HEK293 (cell line): Measurements from ENCODE around the gene PIGB.

Experiments
- CTCF ChIA-PET: fragments of 350-600 bp; formaldehyde crosslinking; extraction: SDS; loops from one replicate; lab custom pipeline; 2021; ENCODE audit warnings: antibody characterized with exemption; lab: Yijun Ruan, JAX
- POLR2A ChIA-PET: fragments of 300-600 bp; formaldehyde crosslinking; extraction: SDS; loops from one replicate; lab custom pipeline; 2020; ENCODE audit warnings: antibody characterized with exemption, inconsistent platforms; lab: Yijun Ruan, JAX
- H3K27ac ChIP-seq: fragments of 200-500 bp; sonication (Bioruptor generic); 2 replicates; pipeline ENCODE4 v1.5.1; 2014; ENCODE audit warnings: low read depth, low read length, control low read depth, inconsistent platforms; ENCODE audit errors: extremely low read depth
- H3K36me3 ChIP-seq, 2 experiments: fragments of 200-500 bp in 1 of 2; sonication (Bioruptor generic) in 1 of 2; 1 replicate in 1 of 2; 2 replicates in 1 of 2; pipeline ENCODE4 v1.5.1; 2014 to 2017; ENCODE audit warnings: inconsistent platforms in 2 of 2, low read length in 2 of 2; ENCODE audit not compliant: control insufficient read depth in 2 of 2, insufficient read depth in 1 of 2
- H3K4me1 ChIP-seq: fragments of 200-500 bp; sonication (Bioruptor generic); 2 replicates; pipeline ENCODE4 v1.5.1; 2014; ENCODE audit warnings: mild to moderate bottlenecking, low read length, inconsistent platforms; ENCODE audit not compliant: control insufficient read depth, insufficient read depth
- H3K4me3 ChIP-seq: 2 replicates; pipeline ENCODE4 v1.5.1; 2011; ENCODE audit warnings: low read depth, mild to moderate bottlenecking, control low read depth, low read length, moderate library complexity
- H3K9me3 ChIP-seq: fragments of 200-500 bp; sonication (Bioruptor generic); 2 replicates; pipeline ENCODE4 v1.5.1; 2014; ENCODE audit warnings: low read depth, low read length, inconsistent platforms; ENCODE audit not compliant: control insufficient read depth, insufficient read depth
- IKZF3 ChIP-seq: fragments of 450-650 bp; IDR thresholded peaks from 2 replicates; pipeline ENCODE4 v1.5.0; 2018; ENCODE audit warnings: missing biosample characterization, mild to moderate bottlenecking, missing genetic modification characterization, moderate library complexity
- SP7 ChIP-seq: fragments of 450-650 bp; formaldehyde crosslinking; IDR thresholded peaks from 2 replicates; pipeline ENCODE4 v1.5.1; 2016; ENCODE audit warnings: missing biosample characterization, missing genetic modification characterization
- ZBTB1 ChIP-seq: fragments of 450-650 bp; formaldehyde crosslinking; IDR thresholded peaks from 2 replicates; pipeline ENCODE4 v1.5.1; 2016; ENCODE audit warnings: missing biosample characterization, missing genetic modification characterization
- ZNF426 ChIP-seq: fragments of 450-650 bp; formaldehyde crosslinking; IDR thresholded peaks from 2 replicates; pipeline ENCODE4 v1.5.1; 2017; ENCODE audit warnings: missing biosample characterization, missing genetic modification characterization, mild to moderate bottlenecking, inconsistent platforms, moderate library complexity
- ZNF548 ChIP-seq: fragments of 450-650 bp; formaldehyde crosslinking; IDR thresholded peaks from 2 replicates; pipeline ENCODE4 v1.5.1; 2016; ENCODE audit warnings: missing biosample characterization, missing genetic modification characterization
- ZNF555 ChIP-seq: fragments of 450-650 bp; formaldehyde crosslinking; conservative IDR thresholded peaks from 2 replicates; pipeline ENCODE4 v1.5.1; 2017; ENCODE audit warnings: missing biosample characterization, mild to moderate bottlenecking, missing genetic modification characterization, inconsistent platforms
- ZNF660 ChIP-seq: fragments of 450-650 bp; IDR thresholded peaks from 2 replicates; pipeline ENCODE4 v1.5.1; 2018; ENCODE audit warnings: missing biosample characterization, mild to moderate bottlenecking, missing genetic modification characterization
- ZNF768 ChIP-seq: fragments of 450-650 bp; formaldehyde crosslinking; IDR thresholded peaks from 2 replicates; pipeline ENCODE4 v1.5.1; 2018; ENCODE audit warnings: missing biosample characterization, mild to moderate bottlenecking, missing genetic modification characterization
- ZNF777 ChIP-seq: fragments of 450-650 bp; formaldehyde crosslinking; IDR thresholded peaks from 2 replicates; pipeline ENCODE4 v1.5.1; 2017; ENCODE audit warnings: missing biosample characterization, missing genetic modification characterization, borderline replicate concordance
- ZSCAN16 ChIP-seq: fragments of 450-650 bp; formaldehyde crosslinking; IDR thresholded peaks from 2 replicates; pipeline ENCODE4 v1.5.1; 2016; ENCODE audit warnings: missing biosample characterization, missing genetic modification characterization
- TF ChIP-seq, protein P1 (sequence below): fragments of 450-650 bp; formaldehyde crosslinking; IDR thresholded peaks from 2 replicates; pipeline ENCODE4 v1.5.1; 2017; ENCODE audit warnings: missing biosample characterization, missing genetic modification characterization
- TF ChIP-seq, protein P2 (sequence below): fragments of 450-650 bp; formaldehyde crosslinking; IDR thresholded peaks from 2 replicates; pipeline ENCODE4 v1.5.1; 2016; ENCODE audit warnings: missing biosample characterization, missing genetic modification characterization, borderline replicate concordance
- TF ChIP-seq, protein P3 (sequence below): fragments of 450-650 bp; formaldehyde crosslinking; IDR thresholded peaks from 2 replicates; pipeline ENCODE4 v1.5.1; 2016; ENCODE audit warnings: missing biosample characterization, missing genetic modification characterization
- TF ChIP-seq, protein P4 (sequence below): fragments of 450-650 bp; formaldehyde crosslinking; IDR thresholded peaks from 2 replicates; pipeline ENCODE4 v1.5.1; 2016; ENCODE audit warnings: missing biosample characterization, missing genetic modification characterization
- TF ChIP-seq, protein P5 (sequence below): fragments of 450-650 bp; IDR thresholded peaks from 2 replicates; pipeline ENCODE4 v1.5.1; 2018; ENCODE audit warnings: missing biosample characterization, mild to moderate bottlenecking, missing genetic modification characterization
- TF ChIP-seq, protein P6 (sequence below): fragments of 450-650 bp; formaldehyde crosslinking; IDR thresholded peaks from 2 replicates; pipeline ENCODE4 v1.5.1; 2016; ENCODE audit warnings: missing biosample characterization, missing genetic modification characterization, borderline replicate concordance
- TF ChIP-seq, protein P7 (sequence below): fragments of 450-650 bp; formaldehyde crosslinking; IDR thresholded peaks from 2 replicates; pipeline ENCODE4 v1.5.1; 2016; ENCODE audit warnings: missing biosample characterization, missing genetic modification characterization

PIGB gene

DNA sequence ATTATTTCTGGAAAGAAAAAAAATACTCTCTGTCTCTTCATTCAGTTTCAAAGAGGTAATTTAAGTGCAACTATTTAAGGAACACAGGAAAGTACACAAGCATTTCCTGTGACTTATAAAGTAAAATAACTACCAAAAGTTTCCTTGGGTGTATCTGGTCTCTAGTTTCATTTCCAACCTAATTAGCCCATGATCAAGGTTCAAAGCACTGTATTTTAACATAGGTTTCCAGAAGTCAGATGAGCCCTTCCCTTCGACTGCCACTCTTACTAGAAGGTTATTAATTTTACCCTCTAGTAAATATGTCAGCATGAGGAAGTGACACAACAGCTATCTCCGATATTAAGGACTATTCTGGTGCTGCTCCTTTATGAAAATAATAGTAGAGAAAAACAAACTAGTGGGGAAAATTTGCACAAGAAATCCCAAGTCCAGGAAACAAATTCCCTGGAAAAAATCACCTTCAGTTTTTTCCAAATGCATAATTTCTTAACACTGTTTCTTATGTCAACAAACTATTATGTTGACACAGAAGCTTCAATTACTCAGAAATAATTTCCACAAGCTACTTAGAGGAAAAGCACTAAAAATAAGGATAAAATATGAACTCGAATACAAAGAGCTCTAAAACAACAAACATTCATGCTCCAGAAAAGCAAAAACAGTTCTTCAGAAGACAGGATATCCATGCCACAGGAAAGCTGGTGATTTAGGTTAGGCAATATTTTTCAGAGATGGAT is 53.8 kb downstream of the PIGB start:
- TF ChIP-seq, protein P1, sequence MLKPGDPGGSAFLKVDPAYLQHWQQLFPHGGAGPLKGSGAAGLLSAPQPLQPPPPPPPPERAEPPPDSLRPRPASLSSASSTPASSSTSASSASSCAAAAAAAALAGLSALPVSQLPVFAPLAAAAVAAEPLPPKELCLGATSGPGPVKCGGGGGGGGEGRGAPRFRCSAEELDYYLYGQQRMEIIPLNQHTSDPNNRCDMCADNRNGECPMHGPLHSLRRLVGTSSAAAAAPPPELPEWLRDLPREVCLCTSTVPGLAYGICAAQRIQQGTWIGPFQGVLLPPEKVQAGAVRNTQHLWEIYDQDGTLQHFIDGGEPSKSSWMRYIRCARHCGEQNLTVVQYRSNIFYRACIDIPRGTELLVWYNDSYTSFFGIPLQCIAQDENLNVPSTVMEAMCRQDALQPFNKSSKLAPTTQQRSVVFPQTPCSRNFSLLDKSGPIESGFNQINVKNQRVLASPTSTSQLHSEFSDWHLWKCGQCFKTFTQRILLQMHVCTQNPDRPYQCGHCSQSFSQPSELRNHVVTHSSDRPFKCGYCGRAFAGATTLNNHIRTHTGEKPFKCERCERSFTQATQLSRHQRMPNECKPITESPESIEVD (tag by site-specific recombination), result peak; percentile 83
- 0 out of 2 replicates have a peak, but pooled peaks have one; percentile 31 for TF ChIP-seq IKZF3 (tag by site-specific recombination)
- no peak for TF ChIP-seq ZSCAN16 (tag by site-specific recombination)
- ChIA-PET POLR2A (no interaction called here), CTCF (interaction anchor here (0.7 kb wide), 1 partner anchor 91 kb away, joined by 4 read pairs; no protein-coding TSS in a partner anchor)
- H3K36me3 ChIP-seq, result peaks cover 9 to 32% of the 10 kb centered on the region in 2 experiments; a peak in 2 of 3 replicates
- no peak overlapping the region for H3K4me3 ChIP-seq
- H3K4me1 ChIP-seq, result 0 out of 2 replicates have a peak, but pooled peaks cover 6% of the 10 kb centered on the region
- H3K27ac ChIP-seq, result no peak overlapping the region
- H3K9me3 ChIP-seq, result no peaks in the 10 kb centered on the region

DNA sequence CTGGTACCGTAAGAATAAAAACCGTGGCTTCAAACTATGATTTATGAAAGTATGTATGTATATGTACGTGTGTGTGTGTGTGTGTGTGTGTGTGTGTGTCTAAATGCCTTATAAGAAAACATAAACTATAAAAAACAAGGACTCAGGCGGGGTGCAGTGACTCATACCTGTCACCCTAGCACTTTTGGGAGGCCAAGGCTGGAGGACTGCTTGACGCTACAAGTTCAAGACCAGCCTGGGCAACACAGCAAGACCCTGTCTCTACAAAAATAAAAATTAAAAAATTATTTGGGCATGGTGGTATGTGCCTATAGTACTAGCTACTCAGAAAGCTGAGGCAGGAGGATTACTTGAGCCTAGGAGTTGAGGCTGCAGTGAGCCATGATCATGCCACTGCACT is 60.1 kb downstream of the PIGB start:
- ChIA-PET CTCF (no interaction called here), POLR2A (no interaction called here)
- no peak overlapping the region for H3K27ac ChIP-seq
- no peaks in the 10 kb centered on the region for H3K4me1 ChIP-seq
- H3K9me3 ChIP-seq, result no peaks in the 10 kb centered on the region
- H3K36me3 ChIP-seq, result peaks cover 9 to 34% of the 10 kb centered on the region in 2 experiments; a peak in 2 of 3 replicates
- no peak overlapping the region for H3K4me3 ChIP-seq
- TF ChIP-seq ZNF777 (tag by site-specific recombination) (no peak), ZNF768 (tag by site-specific recombination) (no peak), ZNF555 (no peak), ZNF660 (tag by site-specific recombination) (no peak), ZNF548 (tag by site-specific recombination) (no peak), ZNF426 (no peak), ZBTB1 (tag by site-specific recombination) (no peak), SP7 (tag by site-specific recombination) (no peak)
- TF ChIP-seq, protein P2, sequence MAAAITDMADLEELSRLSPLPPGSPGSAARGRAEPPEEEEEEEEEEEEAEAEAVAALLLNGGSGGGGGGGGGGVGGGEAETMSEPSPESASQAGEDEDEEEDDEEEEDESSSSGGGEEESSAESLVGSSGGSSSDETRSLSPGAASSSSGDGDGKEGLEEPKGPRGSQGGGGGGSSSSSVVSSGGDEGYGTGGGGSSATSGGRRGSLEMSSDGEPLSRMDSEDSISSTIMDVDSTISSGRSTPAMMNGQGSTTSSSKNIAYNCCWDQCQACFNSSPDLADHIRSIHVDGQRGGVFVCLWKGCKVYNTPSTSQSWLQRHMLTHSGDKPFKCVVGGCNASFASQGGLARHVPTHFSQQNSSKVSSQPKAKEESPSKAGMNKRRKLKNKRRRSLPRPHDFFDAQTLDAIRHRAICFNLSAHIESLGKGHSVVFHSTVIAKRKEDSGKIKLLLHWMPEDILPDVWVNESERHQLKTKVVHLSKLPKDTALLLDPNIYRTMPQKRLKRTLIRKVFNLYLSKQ, result no peak
- TF ChIP-seq, protein P3, sequence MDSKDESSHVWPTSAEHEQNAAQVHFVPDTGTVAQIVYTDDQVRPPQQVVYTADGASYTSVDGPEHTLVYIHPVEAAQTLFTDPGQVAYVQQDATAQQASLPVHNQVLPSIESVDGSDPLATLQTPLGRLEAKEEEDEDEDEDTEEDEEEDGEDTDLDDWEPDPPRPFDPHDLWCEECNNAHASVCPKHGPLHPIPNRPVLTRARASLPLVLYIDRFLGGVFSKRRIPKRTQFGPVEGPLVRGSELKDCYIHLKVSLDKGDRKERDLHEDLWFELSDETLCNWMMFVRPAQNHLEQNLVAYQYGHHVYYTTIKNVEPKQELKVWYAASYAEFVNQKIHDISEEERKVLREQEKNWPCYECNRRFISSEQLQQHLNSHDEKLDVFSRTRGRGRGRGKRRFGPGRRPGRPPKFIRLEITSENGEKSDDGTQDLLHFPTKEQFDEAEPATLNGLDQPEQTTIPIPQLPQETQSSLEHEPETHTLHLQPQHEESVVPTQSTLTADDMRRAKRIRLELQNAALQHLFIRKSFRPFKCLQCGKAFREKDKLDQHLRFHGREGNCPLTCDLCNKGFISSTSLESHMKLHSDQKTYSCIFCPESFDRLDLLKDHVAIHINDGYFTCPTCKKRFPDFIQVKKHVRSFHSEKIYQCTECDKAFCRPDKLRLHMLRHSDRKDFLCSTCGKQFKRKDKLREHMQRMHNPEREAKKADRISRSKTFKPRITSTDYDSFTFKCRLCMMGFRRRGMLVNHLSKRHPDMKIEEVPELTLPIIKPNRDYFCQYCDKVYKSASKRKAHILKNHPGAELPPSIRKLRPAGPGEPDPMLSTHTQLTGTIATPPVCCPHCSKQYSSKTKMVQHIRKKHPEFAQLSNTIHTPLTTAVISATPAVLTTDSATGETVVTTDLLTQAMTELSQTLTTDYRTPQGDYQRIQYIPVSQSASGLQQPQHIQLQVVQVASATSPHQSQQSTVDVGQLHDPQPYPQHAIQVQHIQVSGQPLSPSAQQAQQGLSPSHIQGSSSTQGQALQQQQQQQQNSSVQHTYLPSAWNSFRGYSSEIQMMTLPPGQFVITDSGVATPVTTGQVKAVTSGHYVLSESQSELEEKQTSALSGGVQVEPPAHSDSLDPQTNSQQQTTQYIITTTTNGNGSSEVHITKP, result no peak
- TF ChIP-seq, protein P4, sequence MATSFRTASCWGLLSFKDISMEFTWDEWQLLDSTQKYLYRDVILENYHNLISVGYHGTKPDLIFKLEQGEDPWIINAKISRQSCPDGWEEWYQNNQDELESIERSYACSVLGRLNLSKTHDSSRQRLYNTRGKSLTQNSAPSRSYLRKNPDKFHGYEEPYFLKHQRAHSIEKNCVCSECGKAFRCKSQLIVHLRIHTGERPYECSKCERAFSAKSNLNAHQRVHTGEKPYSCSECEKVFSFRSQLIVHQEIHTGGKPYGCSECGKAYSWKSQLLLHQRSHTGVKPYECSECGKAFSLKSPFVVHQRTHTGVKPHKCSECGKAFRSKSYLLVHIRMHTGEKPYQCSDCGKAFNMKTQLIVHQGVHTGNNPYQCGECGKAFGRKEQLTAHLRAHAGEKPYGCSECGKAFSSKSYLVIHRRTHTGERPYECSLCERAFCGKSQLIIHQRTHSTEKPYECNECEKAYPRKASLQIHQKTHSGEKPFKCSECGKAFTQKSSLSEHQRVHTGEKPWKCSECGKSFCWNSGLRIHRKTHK (tag by site-specific recombination), result no peak
- TF ChIP-seq, protein P5, sequence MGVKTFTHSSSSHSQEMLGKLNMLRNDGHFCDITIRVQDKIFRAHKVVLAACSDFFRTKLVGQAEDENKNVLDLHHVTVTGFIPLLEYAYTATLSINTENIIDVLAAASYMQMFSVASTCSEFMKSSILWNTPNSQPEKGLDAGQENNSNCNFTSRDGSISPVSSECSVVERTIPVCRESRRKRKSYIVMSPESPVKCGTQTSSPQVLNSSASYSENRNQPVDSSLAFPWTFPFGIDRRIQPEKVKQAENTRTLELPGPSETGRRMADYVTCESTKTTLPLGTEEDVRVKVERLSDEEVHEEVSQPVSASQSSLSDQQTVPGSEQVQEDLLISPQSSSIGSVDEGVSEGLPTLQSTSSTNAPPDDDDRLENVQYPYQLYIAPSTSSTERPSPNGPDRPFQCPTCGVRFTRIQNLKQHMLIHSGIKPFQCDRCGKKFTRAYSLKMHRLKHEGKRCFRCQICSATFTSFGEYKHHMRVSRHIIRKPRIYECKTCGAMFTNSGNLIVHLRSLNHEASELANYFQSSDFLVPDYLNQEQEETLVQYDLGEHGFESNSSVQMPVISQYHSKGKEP, result no peak
- TF ChIP-seq, protein P6, sequence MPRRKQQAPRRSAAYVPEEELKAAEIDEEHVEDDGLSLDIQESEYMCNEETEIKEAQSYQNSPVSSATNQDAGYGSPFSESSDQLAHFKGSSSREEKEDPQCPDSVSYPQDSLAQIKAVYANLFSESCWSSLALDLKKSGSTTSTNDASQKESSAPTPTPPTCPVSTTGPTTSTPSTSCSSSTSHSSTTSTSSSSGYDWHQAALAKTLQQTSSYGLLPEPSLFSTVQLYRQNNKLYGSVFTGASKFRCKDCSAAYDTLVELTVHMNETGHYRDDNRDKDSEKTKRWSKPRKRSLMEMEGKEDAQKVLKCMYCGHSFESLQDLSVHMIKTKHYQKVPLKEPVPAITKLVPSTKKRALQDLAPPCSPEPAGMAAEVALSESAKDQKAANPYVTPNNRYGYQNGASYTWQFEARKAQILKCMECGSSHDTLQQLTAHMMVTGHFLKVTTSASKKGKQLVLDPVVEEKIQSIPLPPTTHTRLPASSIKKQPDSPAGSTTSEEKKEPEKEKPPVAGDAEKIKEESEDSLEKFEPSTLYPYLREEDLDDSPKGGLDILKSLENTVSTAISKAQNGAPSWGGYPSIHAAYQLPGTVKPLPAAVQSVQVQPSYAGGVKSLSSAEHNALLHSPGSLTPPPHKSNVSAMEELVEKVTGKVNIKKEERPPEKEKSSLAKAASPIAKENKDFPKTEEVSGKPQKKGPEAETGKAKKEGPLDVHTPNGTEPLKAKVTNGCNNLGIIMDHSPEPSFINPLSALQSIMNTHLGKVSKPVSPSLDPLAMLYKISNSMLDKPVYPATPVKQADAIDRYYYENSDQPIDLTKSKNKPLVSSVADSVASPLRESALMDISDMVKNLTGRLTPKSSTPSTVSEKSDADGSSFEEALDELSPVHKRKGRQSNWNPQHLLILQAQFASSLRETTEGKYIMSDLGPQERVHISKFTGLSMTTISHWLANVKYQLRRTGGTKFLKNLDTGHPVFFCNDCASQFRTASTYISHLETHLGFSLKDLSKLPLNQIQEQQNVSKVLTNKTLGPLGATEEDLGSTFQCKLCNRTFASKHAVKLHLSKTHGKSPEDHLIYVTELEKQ (tag by site-specific recombination), result no peak
- TF ChIP-seq, protein P7, sequence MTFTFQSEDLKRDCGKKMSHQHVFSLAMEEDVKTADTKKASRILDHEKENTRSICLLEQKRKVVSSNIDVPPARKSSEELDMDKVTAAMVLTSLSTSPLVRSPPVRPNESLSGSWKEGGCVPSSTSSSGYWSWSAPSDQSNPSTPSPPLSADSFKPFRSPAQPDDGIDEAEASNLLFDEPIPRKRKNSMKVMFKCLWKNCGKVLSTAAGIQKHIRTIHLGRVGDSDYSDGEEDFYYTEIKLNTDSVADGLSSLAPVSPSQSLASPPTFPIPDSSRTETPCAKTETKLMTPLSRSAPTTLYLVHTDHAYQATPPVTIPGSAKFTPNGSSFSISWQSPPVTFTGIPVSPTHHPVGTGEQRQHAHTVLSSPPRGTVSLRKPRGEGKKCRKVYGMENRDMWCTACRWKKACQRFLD, result no peak
